Raji (cell line): Measurements from ENCODE around the gene POU3F2.

Source experiments
- POLR2A ChIP-seq: IDR thresholded peaks from 2 replicates; pipeline ENCODE4 v1.6.1; 2011; ENCODE audit warnings: low read depth, low read length, control low read depth; ENCODE audit not compliant: insufficient read depth

The POU3F2 gene

DNA sequence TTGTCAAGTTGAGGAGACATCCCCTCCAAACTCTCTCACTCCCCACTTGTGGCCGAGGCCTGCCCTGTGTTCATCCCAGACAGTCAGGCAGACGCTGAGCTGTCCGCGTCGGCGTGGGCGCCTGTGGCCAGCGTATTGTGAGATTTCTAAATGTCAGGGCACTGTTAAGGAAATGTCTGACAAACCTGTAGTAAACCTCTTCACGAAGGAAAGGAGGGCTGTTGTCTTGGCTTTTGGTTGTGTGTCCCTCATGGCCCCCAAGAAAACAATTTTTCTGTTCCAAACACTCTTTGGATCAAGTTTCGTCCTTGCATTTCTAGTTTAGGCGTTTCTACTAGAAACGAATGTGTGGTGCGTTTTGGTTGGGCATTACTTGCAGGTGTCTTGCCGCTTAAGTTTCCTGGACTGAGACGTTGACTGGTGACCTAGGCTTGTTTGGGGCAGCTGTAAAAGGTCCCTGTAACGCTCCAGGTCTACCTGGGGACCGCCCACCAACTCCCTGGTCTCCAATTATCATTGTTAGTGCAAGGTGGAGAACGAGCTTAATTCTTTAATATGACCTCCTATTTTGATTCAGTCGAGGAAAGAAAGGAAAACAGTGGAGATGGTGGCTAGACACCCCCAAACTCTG, 8.7 kb upstream of the POU3F2 start:
- no peak for TF ChIP-seq POLR2A

DNA sequence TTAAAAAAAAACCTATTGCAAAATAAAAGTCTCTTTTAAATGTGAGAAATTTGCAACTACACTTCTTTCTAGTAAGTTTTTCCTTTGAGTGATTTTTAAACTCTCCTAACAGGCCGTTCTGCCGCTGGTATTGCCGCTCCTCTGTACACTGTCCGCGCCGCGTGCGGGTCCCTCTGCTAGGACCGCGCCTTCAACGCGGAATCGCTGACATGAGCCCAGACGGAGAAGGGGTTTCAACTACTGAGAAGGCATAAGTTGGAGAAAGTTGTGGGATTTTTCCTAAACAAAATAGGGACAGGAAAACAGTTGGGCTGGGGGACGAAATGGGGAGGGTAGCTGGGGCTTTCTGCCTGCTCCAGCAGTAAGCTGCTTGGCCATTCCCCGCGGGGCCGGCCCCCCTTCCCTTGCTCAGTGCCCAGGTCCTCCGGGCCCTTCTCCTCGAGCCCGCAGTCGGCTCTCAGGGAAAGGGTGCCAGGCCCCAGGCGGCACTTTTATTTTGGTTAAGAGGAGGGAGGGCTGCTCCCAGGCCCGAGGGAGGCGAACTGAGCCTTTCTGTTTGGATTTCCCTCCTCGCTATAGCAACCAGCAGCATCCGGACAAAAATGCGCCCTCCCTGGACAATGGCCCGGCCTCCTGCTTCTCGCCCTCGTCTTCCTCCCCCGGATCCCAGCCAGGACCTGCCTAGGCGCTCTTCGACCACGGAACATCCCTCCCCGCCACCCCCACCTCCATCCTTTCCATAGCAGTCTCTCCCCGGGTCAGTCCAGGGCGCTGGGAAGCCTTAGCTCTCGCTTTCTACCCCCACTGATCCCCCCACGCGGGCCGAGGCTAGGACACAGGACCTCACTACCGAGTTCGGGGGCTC, 6.8 kb upstream of the POU3F2 start:
- TF ChIP-seq POLR2A = no peak

DNA sequence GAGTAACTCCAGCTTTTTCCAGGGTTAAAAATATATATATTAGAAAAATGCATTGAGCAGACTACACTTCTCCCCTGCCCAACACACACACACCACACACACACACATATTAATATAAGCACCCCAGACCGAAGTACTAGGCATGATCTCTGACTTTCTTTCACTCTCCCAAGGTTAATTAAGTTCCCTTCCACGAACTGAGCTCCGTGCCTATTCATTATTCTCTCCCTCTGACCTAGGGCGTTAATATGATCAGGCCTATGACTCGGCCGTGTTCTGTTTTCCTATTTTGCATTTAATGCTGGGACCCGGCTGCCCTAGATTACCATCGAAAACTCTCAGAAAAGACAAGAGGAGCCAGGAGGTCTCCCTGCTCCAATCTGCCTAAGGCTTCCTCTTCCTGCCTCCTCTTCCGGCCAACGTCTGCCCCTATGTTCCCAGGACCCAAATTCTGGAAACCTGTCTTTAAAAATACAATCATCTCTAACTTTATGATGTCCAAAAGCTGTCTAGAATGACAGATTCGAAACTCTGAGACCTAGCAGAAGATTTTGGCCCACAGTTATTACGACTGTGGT, 6.1 kb upstream of the POU3F2 start:
- no peak for TF ChIP-seq POLR2A

- TF ChIP-seq POLR2A = no peak
Measured at GRCh38 chr6:98828941-98829411, 5.4 kb upstream of the POU3F2 start.

GRCh38 chr6:98830146-98830545, 4.2 kb upstream of the POU3F2 start:
- TF ChIP-seq POLR2A = no peak

GRCh38 chr6:98831057-98831958, 3.1 kb upstream of the POU3F2 start:
- no peak for TF ChIP-seq POLR2A

- TF ChIP-seq POLR2A = no peak
Measured at GRCh38 chr6:98831959-98832283, 2.5 kb upstream of the POU3F2 start.

DNA sequence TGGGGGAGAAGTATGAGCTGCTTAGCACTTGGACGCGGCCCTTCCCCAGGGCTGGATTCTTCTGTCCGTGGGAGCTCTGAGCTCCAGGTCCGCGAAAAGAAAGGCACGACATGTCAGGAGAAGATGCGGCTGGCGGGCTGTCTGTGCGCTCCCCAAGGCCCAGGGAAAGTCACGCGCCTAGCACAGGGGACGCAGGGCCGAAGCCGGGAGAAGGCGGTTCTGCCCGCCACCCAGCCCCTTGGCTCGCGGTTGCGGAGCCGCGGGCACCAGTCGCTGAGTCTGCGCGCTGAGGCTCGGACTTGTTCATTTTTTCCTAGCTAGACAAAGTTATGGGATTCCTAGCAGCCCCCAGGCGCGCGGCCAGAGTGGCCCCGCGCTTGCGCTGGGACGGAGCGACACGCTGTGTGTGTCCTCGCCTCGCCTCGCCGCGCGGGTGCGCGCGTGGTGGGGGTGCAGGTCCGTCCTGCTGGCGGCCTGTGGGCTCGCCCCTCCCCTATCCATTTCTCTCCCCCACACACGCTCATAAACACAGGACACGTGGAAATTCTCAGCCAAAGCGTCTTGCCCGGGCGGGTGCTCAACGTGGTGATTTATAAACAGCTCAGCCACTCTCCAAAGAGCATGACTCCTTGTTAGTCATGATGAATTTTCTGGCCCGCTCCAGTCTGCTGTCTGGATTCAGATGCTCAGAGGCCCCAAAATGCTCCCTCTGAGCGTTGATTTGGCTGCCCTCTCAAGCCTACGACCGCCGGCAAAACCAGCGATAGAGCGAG, 1.9 kb upstream of the POU3F2 start:
- TF ChIP-seq POLR2A = no peak

- TF ChIP-seq POLR2A = no peak
Measured at GRCh38 chr6:98833057-98833306, 1.4 kb upstream of the POU3F2 start.

DNA sequence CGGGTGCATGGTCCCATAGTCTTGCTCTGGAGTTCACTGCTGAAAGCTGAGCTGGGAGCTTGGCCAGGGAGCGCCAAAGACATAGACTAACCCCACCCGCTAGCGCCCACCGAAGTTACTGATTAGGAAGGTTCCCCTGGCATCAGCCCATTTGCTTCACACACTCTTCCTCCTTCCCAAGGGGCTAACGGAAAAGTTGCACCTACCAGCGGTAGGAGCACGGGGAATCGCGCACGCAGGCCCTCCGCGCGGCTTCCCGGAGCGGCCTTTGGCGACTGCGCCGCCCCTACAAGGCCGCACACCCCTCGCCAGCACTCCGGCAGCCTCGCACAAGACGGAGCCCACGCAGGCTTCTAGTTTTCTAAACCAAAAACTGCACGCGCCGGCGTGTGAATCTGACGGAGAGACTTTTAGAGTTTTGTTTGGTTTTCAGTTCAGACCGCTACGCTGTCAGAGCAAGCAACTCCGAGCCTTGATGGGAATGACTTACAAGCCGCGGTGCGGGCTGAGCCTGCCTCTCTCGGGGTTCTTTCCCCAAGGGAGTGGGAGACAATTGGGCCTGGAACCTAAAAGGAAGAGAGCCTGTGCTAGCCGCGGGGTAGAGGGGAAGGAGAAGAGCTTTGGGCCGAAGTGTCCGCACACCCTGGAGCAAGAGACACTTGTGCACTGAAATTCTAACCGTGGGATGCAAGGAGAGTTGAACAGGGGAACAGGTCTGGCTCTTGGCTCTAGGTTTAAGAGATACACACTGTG, 891 bp upstream of the POU3F2 start:
- no peak for TF ChIP-seq POLR2A

- no peak for TF ChIP-seq POLR2A
Measured at GRCh38 chr6:98835149-98836024, 1.0 kb downstream of the POU3F2 start.

- no peak for TF ChIP-seq POLR2A
Measured at GRCh38 chr6:98836025-98836961, 1.9 kb downstream of the POU3F2 start.
